IPS-NIHi7 (cell line): ENCODE results near the gene UBAP1.
"Not testable (repeated sequence)": the region's sequence is repeated elsewhere in the genome, so short reads cannot be mapped to it uniquely, and the experiment has no call there.

Source experiments
- DNase-seq: peaks from one replicate; pipeline ENCODE4 v3.0.0; 2012; ENCODE audit warnings: mixed read lengths; ENCODE audit errors: extremely low spot score

The UBAP1 gene

GRCh38 chr9:34179213-34180136 lies 632 bp downstream of the UBAP1 start:
- peak; percentile 91 for DNase-seq

- DNase-seq: no peak
Observed at GRCh38 chr9:34185778-34186551, 7.1 kb downstream of the UBAP1 start.

GRCh38 chr9:34187891-34188240 lies 9.0 kb downstream of the UBAP1 start:
- no peak for DNase-seq

GRCh38 chr9:34190996-34191892 lies 12.4 kb downstream of the UBAP1 start:
- DNase-seq: no peak

- no peak for DNase-seq
Observed at GRCh38 chr9:34195143-34195542, 16.3 kb downstream of the UBAP1 start.

GRCh38 chr9:34197286-34197685 lies 18.4 kb downstream of the UBAP1 start:
- DNase-seq: not testable (repeated sequence)

- peak; percentile 72 for DNase-seq
Observed at GRCh38 chr9:34197756-34198711, 19.2 kb downstream of the UBAP1 start.

- no peak for DNase-seq
Observed at GRCh38 chr9:34200092-34200491, 21.2 kb downstream of the UBAP1 start.

- DNase-seq: no peak
Observed at GRCh38 chr9:34203275-34203991, 24.6 kb downstream of the UBAP1 start.

- DNase-seq: no peak
Observed at GRCh38 chr9:34203992-34204635, 25.3 kb downstream of the UBAP1 start.

- no peak for DNase-seq
Observed at GRCh38 chr9:34205102-34205501, 26.3 kb downstream of the UBAP1 start.

GRCh38 chr9:34206561-34206960 lies 27.7 kb downstream of the UBAP1 start:
- no peak for DNase-seq

- no peak for DNase-seq
Observed at GRCh38 chr9:34211395-34211794, 32.6 kb downstream of the UBAP1 start.

- DNase-seq: not testable (repeated sequence)
Observed at GRCh38 chr9:34214354-34215000, 35.6 kb downstream of the UBAP1 start.

- no peak for DNase-seq
Observed at GRCh38 chr9:34216325-34216724, 37.5 kb downstream of the UBAP1 start.

GRCh38 chr9:34217015-34217414 lies 38.2 kb downstream of the UBAP1 start:
- DNase-seq: not testable (repeated sequence)

GRCh38 chr9:34218446-34218845 lies 39.6 kb downstream of the UBAP1 start:
- DNase-seq: no peak

- no peak for DNase-seq
Observed at GRCh38 chr9:34219421-34219820, 40.6 kb downstream of the UBAP1 start.

- no peak for DNase-seq
Observed at GRCh38 chr9:34220218-34220617, 41.4 kb downstream of the UBAP1 start.
